ENCODE results near the gene FBN3. TPM values are rescaled to one million over a fixed set of nuclear protein-coding genes. Genes with fewer than 3 reads are reported as not detected.

Gene FBN3
- total RNA-seq, 1 experiment from 2014 or later = 0.81 TPM

DNA sequence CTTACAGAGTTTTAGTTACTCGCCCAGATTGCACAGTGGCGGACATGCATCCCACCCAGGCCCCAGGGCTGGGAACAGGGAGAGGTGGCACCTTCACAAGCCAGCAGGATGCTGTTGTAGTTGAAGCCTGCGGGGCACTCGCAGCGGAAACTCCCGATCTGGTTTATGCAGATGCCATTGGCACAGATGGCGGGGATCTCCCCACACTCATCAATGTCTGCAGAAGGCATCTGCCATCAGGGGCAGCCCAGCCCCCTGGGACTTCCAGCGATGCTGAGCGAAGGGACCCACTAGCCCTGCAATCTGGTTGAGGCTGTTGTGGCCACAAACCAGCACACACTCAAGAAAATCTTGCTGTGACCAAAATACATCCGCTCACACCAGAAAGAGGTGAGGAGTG, 52.2 kb downstream of the FBN3 start:
- no peak for DNase-seq (ENCODE audit: low spot score)
- in situ Hi-C loops (cut with HindIII; ENCODE audit: low sequenced_read_pairs) = no loop called here

DNA sequence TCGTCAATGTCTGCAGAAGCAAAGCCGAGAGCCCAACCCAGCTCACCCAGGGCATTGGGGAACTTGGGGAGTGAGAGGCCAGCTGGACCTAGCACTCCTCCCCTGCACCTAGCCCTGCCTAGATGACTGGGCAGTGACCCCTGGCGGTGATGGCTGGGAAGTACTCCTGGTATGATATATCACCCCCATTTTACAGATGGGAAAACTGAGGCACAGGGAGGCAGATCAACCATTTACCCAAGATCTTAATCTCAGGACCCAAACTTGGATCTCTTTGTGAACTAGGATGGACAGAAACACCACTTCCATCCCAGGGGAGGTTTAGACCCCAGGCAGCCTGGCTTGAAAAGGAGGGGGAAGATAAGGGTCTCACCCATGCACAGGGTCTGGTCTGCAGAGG, 53.3 kb downstream of the FBN3 start:
- in situ Hi-C loops (cut with HindIII; ENCODE audit: low sequenced_read_pairs) = no loop called here
- DNase-seq (ENCODE audit: low spot score) = no peak

DNA sequence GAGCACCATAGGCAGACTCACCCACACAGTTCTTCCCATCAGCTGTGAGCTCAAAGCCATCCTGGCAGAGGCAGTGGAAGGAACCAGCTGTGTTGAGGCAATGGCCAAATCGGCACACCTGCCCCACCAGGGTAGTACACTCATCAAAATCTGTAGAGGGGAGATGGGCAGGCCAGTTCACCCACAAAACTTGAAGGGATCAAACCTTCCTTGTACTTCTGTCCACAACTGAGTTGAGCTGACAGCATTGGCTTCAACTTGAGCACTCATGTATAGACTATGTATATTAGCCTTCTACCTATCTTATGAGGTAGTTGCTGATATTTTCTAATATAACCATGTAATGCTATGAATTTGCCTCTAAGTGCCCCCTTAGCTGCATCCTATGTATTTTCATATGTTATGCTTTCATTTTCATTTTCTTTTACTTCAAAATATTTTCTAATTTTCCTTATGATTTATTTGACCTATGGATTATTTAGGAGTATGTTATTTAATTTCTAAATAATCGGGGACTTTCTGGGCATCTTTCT, 54.0 kb downstream of the FBN3 start:
- DNase-seq (ENCODE audit: low spot score) = no peak
- in situ Hi-C loops (cut with HindIII; ENCODE audit: low sequenced_read_pairs) = no loop called here

DNA sequence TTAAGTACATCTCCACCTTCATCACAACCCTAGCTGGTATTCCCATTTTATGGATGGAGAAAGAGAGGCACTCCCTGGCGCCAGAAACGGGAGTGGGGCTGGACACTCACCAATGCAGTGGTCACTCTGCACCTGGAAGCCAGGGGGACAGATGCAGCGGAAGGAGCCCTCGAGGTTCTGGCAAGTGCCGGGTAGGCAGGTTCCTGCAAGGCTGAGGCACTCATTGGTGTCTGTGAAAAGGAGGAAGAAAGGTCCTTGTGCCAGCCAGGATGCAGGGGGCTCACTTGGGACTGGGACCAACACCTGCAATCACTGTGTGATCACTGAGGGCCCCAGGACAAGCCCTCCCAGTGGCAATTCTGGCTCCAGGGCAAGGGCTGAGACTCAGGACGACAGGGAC, 55.1 kb downstream of the FBN3 start:
- no peak for DNase-seq (ENCODE audit: low spot score)
- in situ Hi-C loops (cut with HindIII; ENCODE audit: low sequenced_read_pairs) = no loop called here

DNA sequence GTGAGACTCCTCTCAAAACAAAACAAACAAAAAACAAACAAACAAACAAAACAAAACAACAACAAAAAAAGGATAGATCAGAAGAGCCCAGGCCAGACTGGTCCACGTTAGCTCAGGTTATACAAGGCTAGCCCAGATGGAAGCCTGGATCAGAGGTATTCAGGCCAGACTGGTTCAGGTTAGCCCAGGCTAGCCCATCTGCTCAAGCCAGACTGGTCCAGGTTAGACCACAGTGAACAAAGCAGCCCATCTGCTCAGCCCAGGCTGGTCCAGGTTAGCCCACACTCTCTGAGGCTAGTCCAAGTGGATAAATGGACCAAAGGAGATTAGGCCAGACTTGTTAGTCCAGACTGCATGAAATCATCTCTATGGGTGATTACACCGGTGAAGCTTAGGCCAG, 55.7 kb downstream of the FBN3 start:
- no peak for DNase-seq (ENCODE audit: low spot score)
- in situ Hi-C loops (cut with HindIII; ENCODE audit: low sequenced_read_pairs) = no loop called here

DNA sequence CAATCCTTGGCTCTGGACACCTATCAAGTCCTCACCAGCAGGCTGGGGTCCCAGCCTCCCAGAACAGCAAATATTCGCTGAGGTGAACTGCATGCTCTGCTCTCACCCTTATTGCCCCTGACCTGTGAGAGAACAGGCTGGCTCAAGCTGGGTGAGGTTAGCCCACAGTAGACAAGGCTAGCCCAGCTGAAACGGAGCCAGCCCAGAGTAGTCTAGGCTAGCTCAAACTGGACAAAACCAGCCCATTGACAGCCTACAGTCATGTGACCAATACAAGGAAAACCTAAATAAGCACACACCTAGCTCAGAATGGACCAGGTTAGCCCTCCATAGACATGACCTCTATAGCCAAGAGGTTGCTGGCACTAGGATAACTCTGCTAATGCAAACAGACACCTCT, 58.4 kb downstream of the FBN3 start:
- DNase-seq (ENCODE audit: low spot score) = no peak
- in situ Hi-C loops (cut with HindIII; ENCODE audit: low sequenced_read_pairs) = no loop called here

DNA sequence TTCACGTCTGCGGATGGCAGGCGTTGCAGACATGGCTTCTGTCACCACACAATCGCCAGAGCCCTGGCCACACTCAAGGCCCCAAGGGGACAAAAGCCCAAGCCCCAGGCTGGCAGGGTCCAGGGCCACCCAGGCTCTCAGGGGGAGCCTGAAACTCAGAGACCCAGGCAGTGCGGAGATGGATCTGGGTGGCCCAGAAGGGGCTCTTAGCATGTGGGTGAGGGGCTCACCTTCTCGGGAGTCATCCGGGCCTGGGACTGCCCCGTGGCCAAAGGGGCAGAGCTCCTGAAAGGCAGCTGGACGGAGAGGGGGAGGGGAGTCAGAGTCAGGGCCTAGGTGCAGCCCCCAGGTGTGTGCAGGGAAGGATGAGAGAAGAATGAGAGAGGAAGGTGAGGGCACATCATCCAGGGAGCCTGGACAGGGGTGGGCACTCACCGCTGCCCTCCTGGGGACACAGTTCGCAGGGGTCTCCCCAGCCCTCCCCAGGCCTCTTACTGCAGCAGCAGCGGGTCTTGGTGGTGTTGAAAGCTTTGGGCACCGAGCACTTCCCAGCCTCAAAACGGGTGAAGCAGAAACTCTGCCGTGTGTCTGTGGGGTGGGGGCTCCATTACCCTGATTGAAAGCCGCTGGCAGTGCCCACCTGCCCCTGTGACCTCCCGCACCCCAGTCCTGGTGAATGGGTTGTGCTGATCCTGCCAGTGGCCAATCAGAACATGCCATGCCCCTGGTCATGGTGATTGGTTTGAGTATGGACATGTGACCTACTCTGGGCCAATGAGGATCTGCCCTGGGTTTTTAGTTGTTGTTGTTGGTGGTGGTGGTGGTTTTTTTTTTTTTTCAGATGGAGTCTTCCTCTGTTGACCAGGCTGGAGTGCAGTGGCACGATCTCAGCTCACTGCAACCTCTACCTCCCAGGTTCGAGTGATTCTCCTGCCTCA, 59.5 kb downstream of the FBN3 start:
- no peak for DNase-seq (ENCODE audit: low spot score)
- in situ Hi-C loops (cut with HindIII; ENCODE audit: low sequenced_read_pairs) = no loop called here

DNA sequence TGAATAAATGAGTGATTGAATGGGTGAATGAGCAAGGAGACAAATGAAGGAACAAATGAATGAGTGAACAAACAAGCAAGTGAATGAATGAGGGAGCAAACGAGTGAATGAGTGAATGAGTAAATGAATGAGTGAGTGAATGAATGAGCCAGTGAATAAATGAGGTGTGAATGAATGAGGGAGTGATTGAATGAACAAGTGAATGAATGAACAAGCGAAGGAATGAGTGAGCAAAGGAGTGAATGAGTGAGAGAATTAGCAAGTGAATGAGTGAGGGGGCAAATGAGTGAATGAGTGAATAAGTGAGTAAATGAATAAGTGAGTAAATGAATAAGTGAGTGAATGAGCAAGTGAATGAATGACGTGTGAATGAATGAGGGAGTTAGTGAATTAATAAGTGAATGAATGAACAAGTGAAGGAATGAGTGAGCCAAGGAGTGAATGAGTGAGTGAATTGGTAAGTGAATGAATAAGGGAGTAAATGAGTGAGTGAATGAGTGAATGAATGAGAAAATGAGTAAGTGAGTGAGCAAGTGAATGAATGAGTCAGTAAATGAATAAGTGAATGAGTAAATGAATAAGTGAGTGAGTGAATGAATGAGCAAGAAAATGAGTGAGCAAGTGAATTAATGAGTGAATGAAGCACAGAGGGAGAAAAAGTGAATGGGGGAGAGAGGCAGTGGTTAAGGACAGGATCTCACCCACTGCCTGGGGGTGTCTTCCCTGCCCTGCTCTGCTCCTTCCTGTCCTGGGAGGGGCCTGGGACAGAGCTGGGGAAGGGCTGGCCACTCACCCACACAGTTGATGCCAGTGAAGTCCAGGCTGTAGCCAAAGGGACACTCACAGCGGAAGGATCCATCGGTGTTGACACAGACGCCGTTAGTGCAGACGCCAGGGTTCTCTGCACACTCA, 60.4 kb downstream of the FBN3 start:
- DNase-seq (ENCODE audit: low spot score) = no peak
- in situ Hi-C loops (cut with HindIII; ENCODE audit: low sequenced_read_pairs) = no loop called here

DNA sequence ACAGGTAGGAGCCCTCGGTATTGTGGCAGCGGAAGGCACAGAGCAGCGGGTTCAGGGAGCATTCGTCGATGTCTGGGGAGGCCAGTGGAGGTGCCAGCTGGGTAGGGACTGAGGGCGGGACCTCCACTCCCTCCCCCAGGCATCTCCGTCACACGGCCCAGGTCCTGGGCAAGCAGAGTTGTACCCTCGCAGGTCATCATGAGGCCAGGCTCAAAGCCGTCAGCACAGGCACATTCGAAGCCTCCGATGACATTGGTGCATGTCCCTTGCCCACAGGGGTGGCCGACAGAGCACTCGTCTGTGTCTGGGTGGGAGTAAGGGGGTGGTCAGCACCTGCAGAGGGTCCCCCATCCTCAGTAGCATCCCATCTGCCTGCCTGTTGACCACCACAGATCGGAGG, 61.5 kb downstream of the FBN3 start:
- in situ Hi-C loops (cut with HindIII; ENCODE audit: low sequenced_read_pairs) = no loop called here
- no peak for DNase-seq (ENCODE audit: low spot score)

DNA sequence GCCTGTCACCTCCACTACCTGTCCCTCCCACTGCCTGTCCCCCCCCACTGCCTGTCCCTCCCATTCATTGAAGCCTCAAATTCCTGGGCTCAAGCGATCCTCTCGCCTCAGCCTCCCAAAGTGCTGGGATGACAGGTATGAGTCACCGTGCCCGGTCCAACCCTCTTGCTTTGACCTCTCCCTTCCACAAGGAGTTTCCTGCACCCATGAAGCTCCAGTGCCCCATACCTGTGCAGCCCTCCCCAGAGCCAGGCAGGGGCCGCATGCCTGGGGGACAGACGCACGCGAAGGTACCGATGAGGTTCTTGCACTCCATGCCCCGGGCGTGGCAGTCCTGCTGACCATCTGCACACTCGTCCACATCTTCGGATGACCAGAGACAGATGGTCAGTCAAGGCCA, 62.5 kb downstream of the FBN3 start:
- in situ Hi-C loops (cut with HindIII; ENCODE audit: low sequenced_read_pairs) = no loop called here

DNA sequence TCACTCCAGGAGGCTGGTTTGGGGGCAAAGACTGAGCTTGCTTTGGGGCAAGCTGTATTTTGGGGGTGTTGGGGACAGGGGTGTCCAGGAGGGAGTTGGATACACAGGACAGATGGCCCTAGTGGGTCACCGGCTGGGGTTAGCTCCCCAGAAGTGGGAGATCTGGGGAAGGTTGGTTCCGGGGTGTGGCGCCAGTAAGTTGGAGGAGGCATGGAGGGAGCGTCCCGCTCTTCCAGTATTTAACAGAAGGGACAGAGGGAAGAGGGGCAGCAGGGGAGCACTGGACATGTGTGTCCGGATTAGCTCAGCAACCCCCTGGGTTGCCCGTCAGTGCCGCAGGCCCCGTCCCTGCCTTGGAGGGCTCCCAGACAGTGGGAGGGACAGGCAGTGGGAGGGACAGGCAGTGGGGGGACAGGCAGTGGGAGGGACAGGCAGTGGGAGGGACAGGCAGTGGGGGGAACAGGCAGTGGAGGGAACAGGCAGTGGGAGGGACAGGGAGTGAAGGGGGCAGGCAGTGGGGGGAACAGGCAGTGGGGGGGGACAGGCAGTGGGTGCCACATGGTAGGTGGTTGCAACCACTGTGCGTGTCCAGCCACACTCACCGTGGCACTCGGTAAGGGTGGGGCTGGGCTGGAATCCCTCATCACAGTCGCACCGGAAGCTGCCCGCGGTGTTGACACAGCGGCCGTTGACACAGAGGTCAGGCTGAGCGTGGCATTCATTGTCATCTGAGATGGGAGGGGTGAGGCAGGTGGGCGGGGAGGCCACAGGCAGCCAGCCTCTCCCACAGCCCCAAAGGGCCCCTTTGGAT, 63.6 kb downstream of the FBN3 start:
- in situ Hi-C loops (cut with HindIII; ENCODE audit: low sequenced_read_pairs) = no loop called here

More for the DNA sequence above, 62.5 kb downstream of the FBN3 start:
- no peak for DNase-seq (ENCODE audit: low spot score)

DNA sequence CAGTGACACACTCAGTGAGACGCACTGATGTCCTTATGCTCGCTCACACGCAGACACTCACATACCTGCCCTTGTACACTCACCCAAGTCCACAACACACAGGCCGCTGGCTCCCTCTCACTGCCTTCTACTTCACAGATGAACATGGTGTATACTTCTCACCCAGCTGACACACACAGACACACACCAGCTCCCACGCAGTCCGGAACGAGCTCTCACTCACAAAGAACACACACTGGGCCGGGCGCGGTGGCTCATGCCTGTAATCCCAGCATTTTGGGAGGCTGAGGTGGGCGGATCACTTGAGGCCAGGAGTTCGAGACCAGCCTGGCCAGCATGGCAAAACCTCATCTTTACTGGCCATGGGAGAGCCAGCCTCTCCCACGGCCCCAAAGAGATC, 65.2 kb downstream of the FBN3 start:
- in situ Hi-C loops (cut with HindIII; ENCODE audit: low sequenced_read_pairs) = no loop called here
- DNase-seq (ENCODE audit: low spot score) = no peak

More for the DNA sequence above, 63.6 kb downstream of the FBN3 start:
- DNase-seq (ENCODE audit: low spot score) = no peak

DNA sequence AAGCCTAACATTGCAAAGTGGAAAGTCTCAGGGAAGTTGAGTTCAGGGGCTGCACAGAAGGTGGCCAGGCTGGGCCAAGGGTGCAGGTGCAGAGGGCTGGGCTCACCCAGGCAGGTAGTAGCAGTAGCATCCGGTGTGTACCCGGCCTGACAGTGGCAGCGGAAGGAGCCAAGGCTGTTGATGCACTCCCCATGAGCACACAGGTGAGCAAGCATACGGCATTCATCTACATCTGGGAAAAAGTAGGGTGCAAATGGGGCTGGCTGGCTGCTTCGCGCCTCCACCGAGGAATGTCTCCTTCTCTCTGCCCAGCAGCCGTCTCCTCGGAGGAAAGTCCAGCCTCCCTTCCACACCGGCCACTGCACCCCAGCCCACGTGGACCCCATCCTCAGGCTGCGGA, 66.3 kb downstream of the FBN3 start:
- in situ Hi-C loops (cut with HindIII; ENCODE audit: low sequenced_read_pairs) = no loop called here
- DNase-seq (ENCODE audit: low spot score) = no peak

DNA sequence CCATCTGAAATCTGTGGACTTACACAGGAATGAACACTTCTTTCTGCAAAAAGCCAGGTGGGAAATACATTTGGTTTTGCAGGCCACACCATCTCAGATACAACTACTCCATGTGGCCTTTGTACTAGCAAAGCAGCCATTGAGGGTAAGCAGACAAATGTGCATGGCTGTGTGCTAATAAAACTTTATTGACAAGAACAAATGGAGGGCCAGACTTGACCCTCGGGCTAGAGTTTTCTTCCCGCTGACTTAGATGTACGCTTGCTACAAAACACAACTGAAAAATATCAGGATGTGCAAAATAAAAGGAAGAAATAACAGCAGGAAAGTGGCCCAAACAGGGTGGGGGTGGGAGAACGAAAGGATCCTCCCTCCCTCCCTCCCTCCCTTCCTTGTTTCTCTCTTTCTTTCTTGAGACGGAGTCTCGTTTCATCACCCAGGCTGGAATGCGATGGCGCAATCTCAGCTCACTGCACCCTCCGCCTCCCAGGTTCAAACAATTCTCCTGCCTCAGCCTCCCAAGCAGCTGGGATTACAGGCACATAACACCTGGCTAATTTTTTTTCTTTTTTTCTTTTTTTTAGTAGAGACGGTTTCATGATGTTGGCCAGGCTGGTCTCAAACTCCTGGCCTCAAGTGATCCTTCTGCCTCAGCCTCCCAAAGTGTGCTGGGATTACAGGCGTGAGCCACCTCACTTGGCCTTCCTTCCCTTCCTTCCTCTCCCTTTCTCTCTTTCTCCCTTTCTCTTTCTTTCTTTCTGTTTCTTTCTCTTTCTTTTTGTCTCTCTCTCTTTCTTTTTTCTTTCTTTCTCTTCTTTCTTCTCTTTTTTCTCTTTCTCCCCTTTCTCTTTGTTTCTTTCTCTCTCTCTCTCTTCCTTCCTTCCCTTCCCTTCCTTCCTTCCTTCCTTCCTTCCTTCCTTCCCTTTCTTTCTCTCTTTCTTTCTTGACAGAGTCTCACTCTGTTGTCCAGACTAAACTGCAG, 67.5 kb downstream of the FBN3 start:
- in situ Hi-C loops (cut with HindIII; ENCODE audit: low sequenced_read_pairs) = no loop called here
- DNase-seq (ENCODE audit: low spot score) = no peak

DNA sequence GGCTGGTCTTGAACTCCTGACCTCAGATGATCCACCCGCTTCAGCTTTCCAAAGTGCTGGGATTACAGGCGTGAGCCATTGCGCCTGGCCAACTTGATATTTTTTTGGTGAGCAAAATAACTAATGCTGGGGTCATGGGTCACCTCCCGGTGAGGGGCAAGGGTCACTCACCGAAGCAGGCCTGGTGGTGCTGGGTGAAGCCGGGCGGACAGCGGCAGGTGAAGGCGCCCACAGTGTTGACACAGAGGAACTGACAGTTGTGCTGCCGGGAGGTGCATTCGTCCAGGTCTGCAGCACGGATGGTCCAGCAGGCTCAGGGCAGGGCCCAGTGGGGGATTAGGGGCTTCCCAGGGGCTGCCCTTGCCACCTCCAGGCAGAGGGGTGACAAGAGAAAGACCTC, 68.6 kb downstream of the FBN3 start:
- in situ Hi-C loops (cut with HindIII; ENCODE audit: low sequenced_read_pairs) = no loop called here
- no peak for DNase-seq (ENCODE audit: low spot score)

DNA sequence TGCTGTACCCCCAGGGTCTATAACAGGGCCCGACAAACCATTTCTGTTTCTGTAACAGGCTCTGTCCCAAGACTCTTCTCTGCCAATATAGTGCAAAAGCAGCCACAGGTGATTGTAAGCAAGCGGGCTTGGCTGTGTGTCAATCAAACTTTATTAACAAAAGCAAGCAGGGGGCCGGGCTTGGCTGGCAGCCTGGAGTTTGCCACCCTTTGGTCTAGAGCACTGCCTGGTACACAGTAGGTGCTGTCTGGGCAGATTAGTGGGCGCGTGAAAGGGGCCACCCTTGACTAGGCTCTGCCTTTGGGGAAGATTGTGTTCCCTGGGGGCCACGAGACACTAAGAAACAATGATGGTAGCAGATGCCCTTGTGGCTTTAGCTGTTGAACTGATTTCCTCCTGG, 69.4 kb downstream of the FBN3 start:
- in situ Hi-C loops (cut with HindIII; ENCODE audit: low sequenced_read_pairs) = no loop called here
- DNase-seq (ENCODE audit: low spot score) = no peak

DNA sequence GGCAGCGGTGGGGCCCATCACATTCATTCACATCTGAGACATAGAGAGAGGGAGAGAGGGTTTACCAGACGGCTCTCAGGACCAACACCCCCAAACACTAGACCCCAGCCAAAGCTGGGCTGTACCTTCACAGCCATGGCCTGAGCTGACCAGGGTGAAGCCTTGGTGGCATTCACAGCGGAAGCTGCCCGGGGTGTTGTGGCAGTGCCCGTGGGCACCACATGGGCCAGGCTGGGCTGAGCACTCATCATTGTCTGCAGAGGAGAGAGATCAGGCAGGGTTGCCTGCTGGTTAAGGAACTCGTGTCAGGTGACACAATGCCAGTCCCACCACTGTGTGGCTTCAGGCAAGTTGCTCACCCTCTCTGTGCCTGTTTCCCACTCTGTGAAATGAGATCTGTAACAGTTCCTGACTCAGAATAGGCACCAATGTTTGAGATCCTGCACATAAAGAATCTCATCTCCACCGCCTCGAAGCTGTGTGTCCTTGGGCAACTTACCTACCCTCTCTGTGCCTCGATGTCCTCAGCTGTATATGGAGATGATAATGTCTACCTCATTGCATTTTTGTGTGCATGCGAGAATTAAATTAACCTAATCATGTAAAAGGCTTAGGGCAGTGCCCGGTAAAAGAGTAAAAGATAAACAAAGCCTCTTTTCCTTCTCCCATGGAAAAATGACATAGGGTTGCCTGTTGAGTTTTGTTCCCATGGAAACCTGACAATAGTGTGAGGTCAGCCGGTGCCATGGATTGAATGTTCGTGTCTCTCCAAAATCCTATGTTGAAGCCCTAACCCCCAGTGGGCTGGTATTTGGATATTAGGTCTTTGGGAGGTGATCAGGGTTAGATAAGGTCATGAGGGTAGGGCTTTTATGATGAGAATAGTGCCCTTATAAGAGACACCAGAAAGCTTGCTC, 74.0 kb downstream of the FBN3 start:
- in situ Hi-C loops (cut with HindIII; ENCODE audit: low sequenced_read_pairs) = no loop called here
- no peak for DNase-seq (ENCODE audit: low spot score)
